Measurements from ENCODE around the gene KAZN.

The KAZN gene

DNA sequence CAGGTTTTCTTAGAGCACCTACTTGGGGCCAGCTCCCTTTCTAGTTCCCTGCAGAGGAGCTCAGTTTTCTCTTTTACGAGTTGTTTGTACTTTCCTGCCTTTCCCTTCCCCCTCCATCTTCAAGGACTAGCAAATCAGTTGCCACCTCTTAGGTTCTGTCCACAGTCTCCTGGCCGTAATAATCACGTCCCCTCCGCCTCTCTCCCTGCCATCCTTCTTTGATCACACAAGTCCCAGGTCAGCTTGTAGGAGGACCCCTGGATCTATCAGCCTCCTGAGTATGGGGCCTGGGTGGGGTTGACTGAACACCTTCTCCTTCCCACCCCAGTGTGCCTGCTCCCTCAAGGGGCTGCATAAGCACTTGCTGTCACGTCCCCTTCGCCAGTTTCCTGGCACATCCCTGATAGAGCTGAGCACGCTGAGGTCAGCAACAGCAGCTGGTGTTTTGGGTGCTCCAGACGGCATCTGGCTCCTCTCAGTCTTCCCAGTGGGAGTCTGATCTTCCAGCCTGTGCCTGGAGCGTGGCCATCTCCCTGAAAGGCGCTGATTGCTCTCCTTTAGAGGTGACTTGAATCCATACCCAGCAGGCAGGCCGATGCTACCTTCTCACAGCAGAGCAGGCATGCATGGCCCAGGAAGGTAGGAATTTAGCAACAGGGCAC lies 338.9 kb downstream of the KAZN start:
- Histone ChIP-seq H3K4me1 (ENCODE audit: control insufficient read depth, insufficient read depth, low read length) (0 out of 2 replicates have a peak, but pooled peaks cover 3% of the 10 kb centered on the region), H3K36me3 (ENCODE audit: control insufficient read depth in 2 of 2, insufficient read depth in 1 of 2, low read length in 2 of 2) (no peaks in the 10 kb centered on the region), H3K9me3 (ENCODE audit: control insufficient read depth, insufficient read depth, low read depth, low read length) (no peaks in the 10 kb centered on the region), H3K4me3 (ENCODE audit: low read depth, low read length) (no peak overlapping the region), H3K27ac (ENCODE audit: extremely low read depth, low read depth, low read length) (no peak overlapping the region)
- TF ChIP-seq ZNF837 (tag by site-specific recombination; IDR thresholded peaks at IDR 0.05) (no peak), ZIC2 (tag by site-specific recombination; IDR thresholded peaks at IDR 0.05) (peak; percentile 51), ZNF350 (tag by site-specific recombination; IDR thresholded peaks at IDR 0.05) (no peak), PRDM1 (tag by site-specific recombination; IDR thresholded peaks at IDR 0.05) (peak; percentile 32; the same call in 1 of the 2 replicates), ZSCAN16 (tag by site-specific recombination; IDR thresholded peaks at IDR 0.05) (peak; percentile 92), RBAK (tag by site-specific recombination; IDR thresholded peaks at IDR 0.05) (no peak), ZNF423 (tag by site-specific recombination; IDR thresholded peaks at IDR 0.05) (0 out of 2 replicates have a peak, but pooled peaks have one; percentile 8)
- POLR2A ChIA-PET: no interaction called here
- CTCF ChIA-PET: interaction anchor here (0.6 kb wide), 1 partner anchor 960 kb away, joined by 3 read pairs; no protein-coding TSS in a partner anchor

- CTCF ChIA-PET: no interaction called here
- H3K4me1 ChIP-seq (ENCODE audit: control insufficient read depth, insufficient read depth, low read length): 0 out of 2 replicates have a peak, but pooled peaks cover 3% of the 10 kb centered on the region
- POLR2A ChIA-PET: no interaction called here
- no peaks in the 10 kb centered on the region for H3K36me3 ChIP-seq (ENCODE audit: control insufficient read depth in 2 of 2, insufficient read depth in 1 of 2, low read length in 2 of 2)
- no peaks in the 10 kb centered on the region for H3K9me3 ChIP-seq (ENCODE audit: control insufficient read depth, insufficient read depth, low read depth, low read length)
- TF ChIP-seq SP2 (tag by site-specific recombination; IDR thresholded peaks at IDR 0.05) (peak; percentile 8; the same call in 1 of the 2 replicates), EGR2 (tag by site-specific recombination; IDR thresholded peaks at IDR 0.05; ENCODE audit: low read depth) (peak; percentile 52; the same call in 1 of the 2 replicates), ZFHX2 (tag by site-specific recombination; conservative IDR thresholded peaks at IDR 0.05) (peak; percentile 78), MZF1 (tag by site-specific recombination; IDR thresholded peaks at IDR 0.05; ENCODE audit: borderline replicate concordance) (no peak), OSR2 (tag by site-specific recombination; IDR thresholded peaks at IDR 0.05) (no peak)
- no peak overlapping the region for H3K27ac ChIP-seq (ENCODE audit: extremely low read depth, low read depth, low read length)
- no peak overlapping the region for H3K4me3 ChIP-seq (ENCODE audit: low read depth, low read length)
These were observed 341.2 kb downstream of the KAZN start for GRCh38 chr1:14939527-14940284.

DNA sequence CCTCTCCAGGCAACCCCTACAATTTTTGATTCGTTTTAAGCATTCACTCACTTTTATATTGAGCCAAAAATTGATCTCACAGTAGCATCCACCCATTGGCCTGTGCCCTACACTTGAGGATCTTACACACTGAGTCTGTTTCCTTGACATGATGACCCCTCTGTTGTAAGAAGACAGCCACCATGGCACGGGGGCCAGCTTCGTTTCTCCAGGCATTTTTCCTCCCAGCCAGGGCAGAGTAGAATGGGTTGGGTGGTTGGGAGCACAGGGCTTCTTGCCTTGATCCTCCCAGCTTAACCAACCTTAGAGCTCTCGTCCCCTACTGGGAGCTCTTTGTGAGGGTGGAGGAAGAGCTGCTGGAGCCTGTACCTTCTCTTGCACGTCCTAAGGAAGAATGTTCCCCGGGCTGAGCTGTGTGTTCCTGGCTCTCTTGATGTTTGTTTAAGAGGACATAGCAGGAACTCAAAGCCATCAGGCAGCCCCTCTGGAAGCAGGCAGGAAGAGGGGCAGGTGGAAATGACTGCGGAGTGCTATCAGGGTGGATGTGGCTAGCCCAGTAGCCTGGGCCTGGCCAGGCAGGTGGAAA lies 341.9 kb downstream of the KAZN start:
- Histone ChIP-seq H3K9me3 (ENCODE audit: control insufficient read depth, insufficient read depth, low read depth, low read length) (no peaks in the 10 kb centered on the region), H3K4me3 (ENCODE audit: low read depth, low read length) (no peak overlapping the region), H3K36me3 (ENCODE audit: control insufficient read depth in 2 of 2, insufficient read depth in 1 of 2, low read length in 2 of 2) (no peaks in the 10 kb centered on the region), H3K4me1 (ENCODE audit: control insufficient read depth, insufficient read depth, low read length) (0 out of 2 replicates have a peak, but pooled peaks cover 3% of the 10 kb centered on the region), H3K27ac (ENCODE audit: extremely low read depth, low read depth, low read length) (no peak overlapping the region)
- TF ChIP-seq ZNF654 (tag by site-specific recombination; IDR thresholded peaks at IDR 0.05; ENCODE audit: low read depth) (no peak), SALL2 (tag by site-specific recombination; IDR thresholded peaks at IDR 0.05; ENCODE audit: borderline replicate concordance) (no peak), ZNF132 (tag by site-specific recombination; IDR thresholded peaks at IDR 0.05; ENCODE audit: borderline replicate concordance) (no peak)
- ChIA-PET POLR2A (no interaction called here), CTCF (no interaction called here)

DNA sequence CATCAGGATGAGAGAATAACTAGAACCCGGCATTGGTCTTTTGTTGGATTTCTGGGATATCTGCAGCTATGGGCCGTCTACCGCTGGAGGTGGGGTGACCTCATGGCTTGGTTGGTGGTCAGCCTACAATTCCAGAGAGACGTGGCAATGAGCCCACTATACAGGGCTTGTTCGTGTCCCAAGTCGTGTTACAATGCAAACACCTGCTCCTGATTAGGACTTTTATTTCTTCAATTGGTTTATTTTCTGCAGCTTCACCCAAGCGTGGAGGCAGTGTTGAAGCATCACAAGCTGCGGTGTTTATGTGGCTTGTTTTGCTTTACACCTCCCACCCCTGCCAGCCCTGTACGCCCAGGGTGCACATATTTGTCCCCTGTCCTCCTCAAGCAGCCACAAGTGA lies 343.4 kb downstream of the KAZN start:
- TF ChIP-seq ZNF76 (tag by site-specific recombination; IDR thresholded peaks at IDR 0.05; ENCODE audit: borderline replicate concordance, low read depth) (no peak), ZNF777 (tag by site-specific recombination; IDR thresholded peaks at IDR 0.05; ENCODE audit: borderline replicate concordance) (no peak), HIC1 (tag by site-specific recombination; IDR thresholded peaks at IDR 0.05) (no peak), ZNF133 (tag by site-specific recombination; IDR thresholded peaks at IDR 0.05) (no peak), ZSCAN16 (tag by site-specific recombination; IDR thresholded peaks at IDR 0.05) (no peak), ZNF433 (tag by site-specific recombination; IDR thresholded peaks at IDR 0.05; ENCODE audit: low read depth) (no peak), ZNF521 (tag by site-specific recombination; IDR thresholded peaks at IDR 0.05) (no peak), GLI2 (tag by site-specific recombination; IDR thresholded peaks at IDR 0.05; ENCODE audit: borderline replicate concordance, low read depth) (no peak)
- TF ChIP-seq, protein P1, sequence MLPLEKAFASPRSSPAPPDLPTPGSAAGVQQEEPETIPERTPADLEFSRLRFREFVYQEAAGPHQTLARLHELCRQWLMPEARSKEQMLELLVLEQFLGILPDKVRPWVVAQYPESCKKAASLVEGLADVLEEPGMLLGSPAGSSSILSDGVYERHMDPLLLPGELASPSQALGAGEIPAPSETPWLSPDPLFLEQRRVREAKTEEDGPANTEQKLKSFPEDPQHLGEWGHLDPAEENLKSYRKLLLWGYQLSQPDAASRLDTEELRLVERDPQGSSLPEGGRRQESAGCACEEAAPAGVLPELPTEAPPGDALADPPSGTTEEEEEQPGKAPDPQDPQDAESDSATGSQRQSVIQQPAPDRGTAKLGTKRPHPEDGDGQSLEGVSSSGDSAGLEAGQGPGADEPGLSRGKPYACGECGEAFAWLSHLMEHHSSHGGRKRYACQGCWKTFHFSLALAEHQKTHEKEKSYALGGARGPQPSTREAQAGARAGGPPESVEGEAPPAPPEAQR (tag by site-specific recombination; IDR thresholded peaks at IDR 0.05): no peak
- ChIA-PET CTCF (no interaction called here), POLR2A (no interaction called here)
- Histone ChIP-seq H3K4me1 (ENCODE audit: control insufficient read depth, insufficient read depth, low read length) (0 out of 2 replicates have a peak, but pooled peaks cover 3% of the 10 kb centered on the region), H3K4me3 (ENCODE audit: low read depth, low read length) (no peak overlapping the region), H3K9me3 (ENCODE audit: control insufficient read depth, insufficient read depth, low read depth, low read length) (no peaks in the 10 kb centered on the region), H3K27ac (ENCODE audit: extremely low read depth, low read depth, low read length) (no peak overlapping the region), H3K36me3 (ENCODE audit: control insufficient read depth in 2 of 2, insufficient read depth in 1 of 2, low read length in 2 of 2) (no peaks in the 10 kb centered on the region)

Data from HEK293 (cell line).